Keratinocyte (primary cell): ENCODE data around the gene KSR2. TPM values are rescaled to one million over a fixed set of nuclear protein-coding genes. Genes with fewer than 3 reads are reported as not detected.

ENCODE experiments used
- DNase-seq: peaks from one replicate; pipeline ENCODE4 v3.0.0-alpha.2; 2011; ENCODE audit warnings: low read depth, missing footprints, low spot score
- FAIRE-seq: peaks from 2 replicates; lab custom pipeline; 2011; peaks lifted over from hg19 to GRCh38; lab: Jason Lieb, UNC
- H2AFZ ChIP-seq: 2 replicates; pipeline ENCODE4 v1.6.0; 2012; ENCODE audit warnings: low read length, control low read depth, inconsistent platforms; ENCODE audit not compliant: control insufficient read depth
- H3K27ac ChIP-seq: 2 replicates; pipeline ENCODE4 v1.5.1; 2011; ENCODE audit warnings: low read length; ENCODE audit not compliant: control insufficient read depth, insufficient read depth
- H3K27me3 ChIP-seq: 3 replicates; pipeline ENCODE4 v1.6.0; 2011; ENCODE audit warnings: low read length; ENCODE audit not compliant: control insufficient read depth, insufficient read depth; ENCODE audit errors: extremely low read depth
- H3K36me3 ChIP-seq, 2 experiments: 2 replicates in 1 of 2; 3 replicates in 1 of 2; pipeline ENCODE4 v1.5.1; 2011; ENCODE audit warnings: low read length in 2 of 2, mild to moderate bottlenecking in 1 of 2; ENCODE audit not compliant: control insufficient read depth in 2 of 2, insufficient read depth in 2 of 2; ENCODE audit errors: extremely low read depth in 1 of 2
- H3K4me1 ChIP-seq: 3 replicates; pipeline ENCODE4 v1.5.1; 2011; ENCODE audit warnings: low read length; ENCODE audit not compliant: control insufficient read depth, insufficient read depth; ENCODE audit errors: extremely low read depth
- H3K4me2 ChIP-seq: 3 replicates; pipeline ENCODE4 v1.6.0; 2011; ENCODE audit warnings: low read depth, low read length; ENCODE audit not compliant: control insufficient read depth, insufficient read depth; ENCODE audit errors: extremely low read depth
- H3K4me3 ChIP-seq, 3 experiments: fragments of 200-600 bp in 1 of 3; sonication (generic) in 1 of 3; 2 replicates in 2 of 3; 3 replicates in 1 of 3; pipeline ENCODE4 v1.5.1; 2011 to 2016; ENCODE audit warnings: low read length in 3 of 3, mild to moderate bottlenecking in 3 of 3, control low read depth in 2 of 3, inconsistent platforms in 1 of 3, low read depth in 1 of 3, mixed read lengths in 1 of 3, mixed run types in 1 of 3, moderate library complexity in 1 of 3; ENCODE audit not compliant: control insufficient read depth in 2 of 3, insufficient read depth in 2 of 3; ENCODE audit errors: extremely low read depth in 1 of 3
- H3K79me2 ChIP-seq: 2 replicates; pipeline ENCODE4 v1.6.0; 2012; ENCODE audit warnings: low read length; ENCODE audit not compliant: control insufficient read depth, insufficient read depth
- H3K9ac ChIP-seq: 3 replicates; pipeline ENCODE4 v1.6.0; 2011; ENCODE audit warnings: low read length; ENCODE audit not compliant: control insufficient read depth, insufficient read depth; ENCODE audit errors: extremely low read depth
- H3K9me1 ChIP-seq: 3 replicates; pipeline ENCODE4 v1.6.0; 2011; ENCODE audit warnings: low read length; ENCODE audit not compliant: control insufficient read depth, insufficient read depth; ENCODE audit errors: extremely low read depth
- H3K9me3 ChIP-seq: 2 replicates; pipeline ENCODE4 v1.5.1; 2012; ENCODE audit warnings: low read depth, low read length; ENCODE audit not compliant: control insufficient read depth
- H4K20me1 ChIP-seq: 3 replicates; pipeline ENCODE4 v1.6.0; 2011; ENCODE audit warnings: low read length; ENCODE audit not compliant: control insufficient read depth, insufficient read depth; ENCODE audit errors: extremely low read depth
- CTCF ChIP-seq, 3 experiments: IDR thresholded peaks in 1 of 3; conservative IDR thresholded peaks in 1 of 3; optimal IDR thresholded peaks in 1 of 3; 2 replicates in 2 of 3; 3 replicates in 1 of 3; pipeline versions ENCODE3 to v1.5.1; 2011; ENCODE audit warnings: low read length in 3 of 3, mild to moderate bottlenecking in 3 of 3, moderate library complexity in 2 of 3, control low read depth in 1 of 3, inconsistent platforms in 1 of 3; ENCODE audit not compliant: insufficient read depth in 2 of 3; ENCODE audit errors: extremely low read depth in 1 of 3
- EZH2 ChIP-seq: IDR thresholded peaks from one replicate; pipeline ENCODE4 v1.6.1; 2012; ENCODE audit warnings: inconsistent platforms, mild to moderate bottlenecking, low read length, moderate library complexity
- dilution Hi-C: fragments of 300-500 bp; cut with MboI; formaldehyde crosslinking; loops from one replicate; pipeline ENCODE4 v1.7.0; 2020; ENCODE audit warnings: low sequenced_read_pairs; ENCODE audit not compliant: extremely low pct_ligation_motif_present
- polyA plus RNA-seq, 5 experiments: library from polyadenylated mRNA; depleted of rRNA in 3 of 5; stranded (reverse) in 3 of 5; stranded (forward) in 1 of 5; unstranded in 1 of 5; fragments of >200 nt; gene quantifications; 1 replicate in 1 of 5; 2 replicates in 3 of 5; 3 replicates in 1 of 5; pipeline versions ENCODE4 v1.2.1 to v1.2.3, GENCODE V29; 2011 to 2012; ENCODE audit warnings: missing spikeins in 2 of 5, low read depth in 1 of 5, low replicate concordance in 1 of 5

Gene KSR2
- polyA plus RNA-seq, 1 donor (not counting 4 experiments of a cell fraction or from before 2014, with no cell fraction given), result 0.01 TPM

- dilution Hi-C loops, result no loop called here
- TF ChIP-seq CTCF (optimal IDR thresholded peaks at IDR 0.05 in 1 of 3, IDR thresholded peaks at IDR 0.05 in 1 of 3, conservative IDR thresholded peaks at IDR 0.05 in 1 of 3; ENCODE audit: extremely low read depth in 1 of 3, insufficient read depth in 2 of 3, low read length in 3 of 3) (no peak), EZH2 (no peak)
- no peaks in the 10 kb centered on the region for H3K9me1 ChIP-seq
Observed at GRCh38 chr12:117884161-117884560, 84.6 kb downstream of the KSR2 start.

GRCh38 chr12:117882603-117883184, 86.1 kb downstream of the KSR2 start:
- dilution Hi-C loops, result no loop called here
- FAIRE-seq, result no peak
- Histone ChIP-seq H3K27me3 (no peaks in the 10 kb centered on the region), H3K4me2 (no peak overlapping the region), H3K9me1 (no peaks in the 10 kb centered on the region), H3K4me1 (peaks cover 3% of the 10 kb centered on the region), H2AFZ (no peak overlapping the region), H3K27ac (no peak overlapping the region), H3K36me3 (no peaks in the 10 kb centered on the region), H4K20me1 (no peaks in the 10 kb centered on the region), H3K79me2 (no peaks in the 10 kb centered on the region), H3K9ac (no peak overlapping the region), H3K4me3 (no peak overlapping the region), H3K9me3 (no peaks in the 10 kb centered on the region)
- no peak for DNase-seq
- no peak for TF ChIP-seq EZH2
- TF ChIP-seq CTCF (optimal IDR thresholded peaks at IDR 0.05 in 1 of 3, IDR thresholded peaks at IDR 0.05 in 1 of 3, conservative IDR thresholded peaks at IDR 0.05 in 1 of 3; ENCODE audit: extremely low read depth in 1 of 3, insufficient read depth in 2 of 3, low read length in 3 of 3), result no peak

More at GRCh38 chr12:117884161-117884560, 84.6 kb downstream of the KSR2 start:
- Histone ChIP-seq H3K4me1 (peaks cover 3% of the 10 kb centered on the region), H3K27me3 (no peaks in the 10 kb centered on the region), H3K9ac (no peak overlapping the region), H3K27ac (no peak overlapping the region), H3K9me3 (no peaks in the 10 kb centered on the region), H3K79me2 (no peaks in the 10 kb centered on the region), H3K4me3 (no peak overlapping the region), H2AFZ (no peak overlapping the region), H4K20me1 (no peaks in the 10 kb centered on the region), H3K4me2 (no peak overlapping the region), H3K36me3 (no peaks in the 10 kb centered on the region)
- no peak for DNase-seq
- no peak for FAIRE-seq
